GM21447 (cell line): ENCODE results near the gene KRT28.

Experiments
- ATAC-seq: cut with Tn5 transposase; IDR thresholded peaks from one replicate; pipeline ENCODE4 v1.9.1; 2021; ENCODE audit not compliant: unreplicated experiment

Gene KRT28, protein sequence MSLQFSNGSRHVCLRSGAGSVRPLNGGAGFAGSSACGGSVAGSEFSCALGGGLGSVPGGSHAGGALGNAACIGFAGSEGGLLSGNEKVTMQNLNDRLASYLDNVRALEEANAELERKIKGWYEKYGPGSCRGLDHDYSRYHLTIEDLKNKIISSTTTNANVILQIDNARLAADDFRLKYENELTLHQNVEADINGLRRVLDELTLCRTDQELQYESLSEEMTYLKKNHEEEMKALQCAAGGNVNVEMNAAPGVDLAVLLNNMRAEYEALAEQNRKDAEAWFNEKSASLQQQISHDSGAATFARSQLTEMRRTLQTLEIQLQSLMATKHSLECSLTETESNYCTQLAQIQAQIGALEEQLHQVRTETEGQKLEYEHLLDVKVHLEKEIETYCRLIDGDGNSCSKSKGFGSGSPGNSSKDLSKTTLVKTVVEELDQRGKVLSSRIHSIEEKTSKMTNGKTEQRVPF

DNA sequence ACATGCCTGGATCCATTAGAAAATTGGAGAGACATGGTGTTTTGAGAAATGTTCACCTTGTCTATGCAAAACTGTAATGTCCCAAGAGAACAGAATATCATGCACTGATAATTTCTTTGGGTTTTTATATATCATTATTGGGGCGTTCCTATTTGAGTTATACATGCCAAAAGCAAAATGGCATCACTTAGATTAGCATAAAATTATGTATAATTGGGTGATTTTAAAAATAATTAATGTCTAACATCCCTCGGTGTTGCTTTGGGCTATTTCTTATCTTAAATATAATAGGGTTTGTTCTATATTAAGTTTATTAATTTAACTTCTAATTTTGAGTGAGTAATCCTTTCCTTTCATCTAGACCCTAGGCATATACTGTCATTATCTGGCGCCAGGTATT, at the start of gene KRT28:
KRT28 (minus strand) TSS at position 101 of the 400 bp plus-strand sequence; CDS start at position 35, 66 bp downstream.
- no peak for ATAC-seq

DNA sequence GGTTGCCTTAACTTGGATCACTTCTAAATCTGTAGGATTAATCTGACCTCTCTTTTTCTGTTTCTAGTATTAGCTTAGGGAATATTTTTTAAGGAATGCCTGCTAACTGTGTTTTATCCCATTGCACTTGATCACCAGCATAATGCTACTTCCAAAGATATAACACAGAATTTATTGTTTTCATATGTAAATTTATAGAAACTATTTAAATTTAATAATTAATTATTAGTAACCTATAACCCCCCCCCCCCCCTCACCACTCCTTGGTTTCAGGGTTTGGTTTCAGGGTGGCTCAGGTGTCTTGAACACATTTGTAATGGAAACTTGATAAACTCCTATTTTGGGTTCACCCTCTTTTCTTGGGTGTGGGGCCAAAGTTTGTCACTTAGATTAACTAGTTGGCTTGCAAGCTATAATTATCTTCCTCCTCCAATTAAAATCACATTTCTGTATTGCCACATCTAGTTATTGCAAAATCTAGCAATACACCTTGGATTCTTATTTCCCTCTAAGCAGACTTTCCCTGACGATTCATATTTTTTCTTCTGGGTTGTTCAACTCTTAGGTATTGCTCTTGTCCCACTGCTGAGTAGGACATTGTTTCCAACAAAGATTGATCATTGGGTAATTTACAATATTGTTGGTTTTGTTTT, 49.0 kb upstream of the KRT28 start:
- ATAC-seq = no peak

DNA sequence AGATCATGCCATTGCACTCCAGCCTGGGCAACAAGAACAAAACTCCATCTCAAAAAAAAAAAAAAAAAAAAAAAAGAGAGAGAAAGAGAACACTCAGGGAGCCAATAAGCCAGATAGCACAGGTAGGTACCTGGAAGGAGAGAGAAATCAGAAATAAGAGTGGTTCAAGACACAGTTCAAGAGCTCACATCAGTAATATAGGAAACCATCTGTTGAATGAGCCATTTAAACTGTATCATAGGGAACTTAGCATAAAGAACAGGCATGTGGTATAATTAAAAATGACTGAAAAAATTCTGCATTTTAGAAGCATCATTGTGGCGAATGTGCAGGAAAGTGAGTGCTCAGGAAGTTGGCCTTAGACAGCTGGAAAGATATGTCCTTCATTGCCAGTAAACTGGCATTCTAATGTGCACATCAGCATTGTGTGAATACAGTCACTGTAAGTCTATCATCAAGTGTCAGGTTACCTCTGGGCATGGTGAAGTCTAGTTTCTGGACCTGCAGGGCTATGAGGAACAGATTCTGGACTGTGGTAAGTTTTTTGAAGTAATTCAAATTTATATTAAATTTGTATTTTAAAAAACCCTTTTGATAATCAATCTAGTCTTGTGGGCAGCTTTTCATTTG, 46.9 kb upstream of the KRT28 start:
- no peak for ATAC-seq

DNA sequence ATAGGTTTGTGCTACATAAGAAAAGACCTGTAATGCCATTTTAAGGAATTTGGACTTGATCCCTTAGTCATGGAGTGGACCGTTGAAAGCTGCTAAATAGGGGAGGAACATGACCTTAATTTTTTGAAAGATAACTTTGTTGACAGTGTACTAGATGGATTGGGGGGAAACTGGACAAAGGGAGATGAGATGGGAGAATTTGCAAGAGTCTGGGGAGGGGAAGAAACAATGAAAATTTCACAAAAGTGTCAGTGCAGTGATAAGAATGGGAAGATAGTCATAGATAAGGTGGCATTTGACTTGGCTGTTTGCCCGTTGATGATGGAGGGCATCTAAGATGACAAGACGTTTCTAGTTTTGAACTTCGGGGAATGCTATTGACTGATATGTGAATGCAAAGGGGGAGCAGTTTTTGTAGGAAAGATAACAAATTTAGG, 44.9 kb upstream of the KRT28 start:
- no peak for ATAC-seq

DNA sequence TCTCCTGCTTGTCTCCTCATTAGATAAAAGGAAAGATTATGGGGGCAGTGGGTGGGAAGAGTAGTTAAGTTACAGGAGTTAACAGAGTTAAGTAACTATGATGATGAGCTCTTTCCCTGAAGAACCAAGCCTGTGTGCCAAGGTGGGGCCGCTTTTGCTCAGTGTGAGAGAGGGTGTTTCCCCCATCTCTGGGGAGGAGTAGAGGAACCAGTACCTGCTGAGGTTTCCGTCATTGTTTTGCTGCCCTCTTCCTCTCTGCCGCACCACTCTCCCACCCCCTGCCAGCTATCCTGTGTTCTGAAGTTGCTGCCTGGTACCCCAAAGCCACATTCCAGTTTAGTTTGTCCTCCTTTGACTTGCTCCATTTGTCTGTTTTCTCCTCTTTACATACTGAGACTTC, 43.5 kb upstream of the KRT28 start:
- ATAC-seq = no peak

DNA sequence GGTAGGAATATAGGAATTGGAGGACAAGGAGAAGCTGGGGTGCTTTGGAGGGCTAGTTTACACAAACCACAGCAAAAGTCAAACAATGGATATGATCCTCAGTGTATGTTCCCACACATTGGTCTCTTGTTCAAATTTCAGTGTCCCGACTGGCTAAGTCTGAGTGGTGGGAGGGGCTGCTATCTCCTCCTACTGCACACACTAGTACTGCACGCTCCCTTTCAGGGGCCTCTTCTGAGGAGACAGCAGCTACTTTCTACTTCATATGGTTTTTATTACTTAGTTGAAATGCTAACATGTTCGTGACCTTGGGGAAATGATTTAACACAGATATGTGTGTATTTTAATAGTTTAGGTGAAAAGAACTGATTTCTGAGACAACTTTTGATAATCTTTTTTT, 41.5 kb upstream of the KRT28 start:
- no peak for ATAC-seq

DNA sequence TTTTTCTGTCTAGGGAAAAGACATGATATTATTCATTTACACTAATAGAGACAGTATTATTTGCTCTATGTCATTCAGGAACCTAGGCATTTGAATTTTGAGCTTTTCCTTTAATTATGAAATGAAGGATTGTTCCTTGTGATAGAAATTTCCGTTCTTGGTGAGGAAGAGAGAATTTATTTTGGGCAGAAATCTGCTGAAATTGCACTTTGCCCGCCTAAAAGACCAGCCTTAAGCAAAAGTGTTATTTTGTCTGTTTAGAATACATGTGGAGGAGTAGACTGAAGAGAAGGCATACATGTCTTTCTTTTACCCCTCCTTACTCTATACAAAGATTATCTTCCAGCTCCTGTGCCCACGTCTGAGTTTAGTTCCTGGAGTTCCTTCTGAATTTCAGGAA, 39.4 kb upstream of the KRT28 start:
- no peak for ATAC-seq

DNA sequence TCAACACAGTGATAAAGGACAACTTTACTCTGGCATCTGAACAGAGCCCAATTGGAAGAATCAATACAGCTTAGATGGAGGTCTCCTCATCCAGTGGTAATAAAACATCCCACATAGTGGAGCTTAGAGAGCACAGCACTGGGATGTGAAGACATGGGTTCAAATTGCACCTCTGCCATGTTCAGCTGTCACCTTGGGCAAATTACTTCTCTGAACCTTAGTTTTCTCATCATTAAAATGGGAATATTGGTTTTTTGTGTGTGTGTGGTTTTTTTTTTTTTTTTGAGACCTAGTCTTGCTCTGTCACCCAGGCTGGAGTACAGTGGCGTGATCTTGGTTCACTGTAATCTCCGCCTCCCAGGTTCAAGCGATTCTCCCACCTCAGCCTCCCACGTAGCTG, 36.3 kb upstream of the KRT28 start:
- ATAC-seq = no peak

DNA sequence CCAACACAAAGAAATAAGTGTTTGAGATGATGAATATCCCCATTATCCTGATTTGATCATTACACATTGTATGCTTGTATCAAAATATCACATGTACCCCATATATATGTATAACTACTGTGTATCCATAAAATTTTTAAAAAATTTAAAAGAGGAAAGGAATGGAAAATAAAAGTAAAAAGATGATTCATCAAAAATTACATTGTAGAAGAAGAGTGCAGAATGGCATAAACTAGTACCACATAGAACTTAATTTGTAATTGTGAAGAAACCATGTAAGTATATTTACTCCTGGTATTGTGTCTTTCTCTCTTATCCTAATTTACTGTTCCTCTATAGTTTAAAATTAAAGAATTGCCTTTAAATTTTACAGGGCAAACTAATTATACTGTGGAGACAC, 34.1 kb upstream of the KRT28 start:
- no peak for ATAC-seq

DNA sequence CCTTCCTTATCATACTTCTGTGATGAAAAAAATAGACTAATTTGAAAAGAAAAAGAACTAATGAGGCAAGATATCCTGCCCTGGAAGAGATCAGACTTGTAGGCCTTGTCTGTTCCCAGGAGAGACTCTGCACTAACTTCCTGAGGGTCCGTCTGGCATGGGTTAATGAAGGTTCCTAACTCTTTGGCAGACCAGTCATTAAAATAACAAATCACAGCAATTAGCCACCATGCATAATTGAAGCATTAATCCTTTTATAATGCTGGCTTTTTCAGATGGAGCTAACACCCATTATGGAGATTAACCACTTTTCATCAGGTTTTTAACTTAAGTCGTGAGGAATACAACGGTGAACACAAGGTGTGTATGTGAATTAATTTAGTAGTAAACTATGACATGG, 33.1 kb upstream of the KRT28 start:
- no peak for ATAC-seq

DNA sequence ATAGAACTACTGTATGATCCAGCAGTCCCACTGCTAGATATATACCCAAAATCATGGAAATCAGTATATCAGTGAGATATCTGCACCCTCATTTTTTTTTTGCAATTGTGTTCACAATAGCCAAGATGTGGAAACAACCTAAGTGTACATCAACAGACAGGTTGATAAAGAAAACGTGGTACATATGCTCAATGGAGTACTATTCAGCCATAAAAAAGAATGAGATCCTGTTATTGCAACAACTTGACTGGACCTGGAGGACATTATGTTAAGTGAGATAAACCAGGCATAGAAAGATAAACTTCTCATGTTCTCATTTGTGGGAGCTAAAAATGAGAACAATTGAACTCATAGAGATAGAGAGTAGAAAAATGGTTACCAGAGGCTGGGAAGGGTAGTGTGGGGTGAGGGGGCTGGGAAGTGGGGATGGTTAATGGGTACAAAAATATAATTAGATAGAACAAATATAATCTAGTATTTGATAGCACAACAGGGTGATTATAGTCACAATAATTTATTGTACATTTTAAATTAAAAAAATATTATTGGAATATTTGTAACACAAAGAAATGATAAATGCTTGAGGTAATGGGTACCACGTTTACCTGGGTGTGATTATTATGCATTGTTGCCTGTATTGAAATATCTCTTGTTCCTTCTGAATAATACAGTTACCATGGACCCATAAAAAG, 30.5 kb upstream of the KRT28 start:
- ATAC-seq = no peak

DNA sequence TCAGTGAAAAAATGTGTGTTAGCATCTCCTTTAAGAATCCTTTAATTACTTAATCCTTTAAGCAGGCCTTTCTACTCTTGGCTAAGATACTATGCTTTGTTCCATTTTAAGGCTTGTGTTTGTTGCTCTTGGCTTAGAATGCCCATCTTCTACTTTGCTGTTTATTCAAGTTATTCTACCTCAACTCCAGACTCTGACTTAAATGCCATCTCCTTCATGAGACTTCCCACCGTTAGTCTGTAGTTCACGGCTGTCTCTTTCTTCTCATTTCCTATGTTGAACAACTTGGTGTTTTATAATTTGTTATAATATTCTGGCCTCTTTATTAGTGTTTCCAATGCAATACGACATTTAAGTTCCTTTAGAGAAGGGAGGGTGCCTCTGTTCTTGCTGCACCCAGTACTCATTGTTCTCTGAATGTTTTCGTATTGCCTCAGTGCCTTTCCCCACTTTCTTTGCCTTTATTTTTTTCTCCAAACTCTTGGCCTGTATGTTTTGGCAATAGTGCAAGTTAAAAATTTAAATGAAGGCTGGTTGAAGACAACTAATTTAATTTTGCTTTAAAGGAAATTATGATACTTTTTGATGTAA, 28.8 kb upstream of the KRT28 start:
- ATAC-seq = no peak

DNA sequence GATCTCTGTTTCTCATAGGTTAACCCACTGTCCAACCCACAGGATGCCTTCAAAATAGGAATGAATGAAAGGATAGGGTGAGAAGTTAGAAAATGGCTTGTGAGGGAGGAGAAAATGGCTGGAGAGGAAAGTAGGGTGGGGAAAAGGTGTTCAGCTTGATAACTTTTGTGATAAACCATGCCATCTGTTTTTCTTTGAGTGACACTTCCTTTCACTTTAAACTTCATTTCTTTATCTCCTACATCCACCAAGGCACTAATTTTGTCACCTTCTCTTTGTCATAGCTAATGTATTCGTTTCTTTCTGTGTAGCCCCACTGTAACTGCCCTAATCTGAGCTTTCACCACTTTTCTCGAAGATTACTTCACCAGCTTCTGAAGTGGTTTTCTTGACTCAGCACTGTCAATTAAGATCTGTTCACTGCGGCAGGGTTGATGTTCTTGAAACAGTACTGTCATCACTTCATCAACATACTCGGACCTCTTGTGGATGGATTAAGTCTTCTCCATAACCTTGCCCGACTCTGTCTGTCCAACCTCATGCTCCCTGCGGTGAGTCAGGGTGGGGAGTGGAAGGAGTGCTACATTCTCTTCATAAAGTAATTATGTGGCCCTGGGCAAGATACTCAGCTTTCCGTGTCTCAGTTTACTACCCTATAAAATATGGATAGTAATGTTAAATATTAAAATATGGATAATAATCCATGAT, 28.1 kb upstream of the KRT28 start:
- ATAC-seq = no peak

DNA sequence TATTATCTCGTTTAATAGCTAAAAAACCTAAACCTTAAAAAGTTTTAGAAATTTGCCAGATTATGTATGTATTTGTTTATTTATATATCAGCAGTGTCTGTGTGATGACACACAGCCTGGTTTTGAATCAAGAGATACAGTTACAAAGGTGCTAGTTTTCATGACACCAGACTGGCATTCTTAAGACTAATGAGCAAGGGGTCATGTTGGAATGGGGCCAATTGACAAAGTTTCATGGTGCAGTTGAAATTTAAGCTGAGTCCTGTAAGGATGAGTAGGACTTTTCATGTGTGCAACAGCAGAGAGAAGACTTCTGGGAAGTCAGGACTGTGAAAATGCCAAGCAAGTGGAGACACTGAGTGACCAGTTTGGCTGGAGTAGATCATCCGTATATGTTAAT, 25.8 kb upstream of the KRT28 start:
- no peak for ATAC-seq

DNA sequence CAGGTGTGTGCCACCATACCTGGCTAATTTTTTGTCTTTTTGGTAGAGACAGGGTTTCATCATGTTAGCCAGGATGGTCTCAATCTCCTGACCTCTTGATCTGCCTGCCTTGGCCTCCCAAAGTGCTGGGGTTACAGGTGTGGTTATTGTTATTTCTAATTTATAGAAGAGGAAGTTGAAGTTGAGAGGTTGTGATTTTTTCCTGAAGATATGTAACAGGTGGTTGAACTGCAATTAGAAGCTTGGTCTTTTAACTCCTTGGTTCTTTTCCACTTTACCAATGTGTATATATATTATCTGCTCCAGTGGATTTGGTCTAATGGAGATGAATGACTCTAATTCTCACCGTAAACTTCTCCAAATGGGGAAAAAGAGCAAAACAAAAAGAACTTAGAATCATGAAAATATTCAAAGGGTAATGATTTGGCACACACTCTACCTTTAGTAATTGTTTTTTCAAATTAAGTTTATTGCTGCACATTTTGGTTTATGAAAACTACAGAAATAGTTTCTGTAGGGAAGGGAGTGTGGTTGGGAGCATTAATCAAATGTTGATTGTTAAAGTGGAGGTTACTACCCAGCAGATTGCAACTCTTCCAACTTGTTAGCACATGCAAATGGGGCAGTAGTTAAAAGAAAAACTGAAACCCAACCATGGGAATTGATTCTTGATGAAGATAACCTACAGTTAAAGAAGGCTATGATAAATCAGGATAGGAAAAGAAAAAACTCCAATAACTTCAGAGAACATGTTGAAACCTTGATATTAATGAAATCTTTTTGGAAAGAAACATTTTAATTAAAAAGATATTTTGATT, 24.5 kb upstream of the KRT28 start:
- no peak for ATAC-seq

DNA sequence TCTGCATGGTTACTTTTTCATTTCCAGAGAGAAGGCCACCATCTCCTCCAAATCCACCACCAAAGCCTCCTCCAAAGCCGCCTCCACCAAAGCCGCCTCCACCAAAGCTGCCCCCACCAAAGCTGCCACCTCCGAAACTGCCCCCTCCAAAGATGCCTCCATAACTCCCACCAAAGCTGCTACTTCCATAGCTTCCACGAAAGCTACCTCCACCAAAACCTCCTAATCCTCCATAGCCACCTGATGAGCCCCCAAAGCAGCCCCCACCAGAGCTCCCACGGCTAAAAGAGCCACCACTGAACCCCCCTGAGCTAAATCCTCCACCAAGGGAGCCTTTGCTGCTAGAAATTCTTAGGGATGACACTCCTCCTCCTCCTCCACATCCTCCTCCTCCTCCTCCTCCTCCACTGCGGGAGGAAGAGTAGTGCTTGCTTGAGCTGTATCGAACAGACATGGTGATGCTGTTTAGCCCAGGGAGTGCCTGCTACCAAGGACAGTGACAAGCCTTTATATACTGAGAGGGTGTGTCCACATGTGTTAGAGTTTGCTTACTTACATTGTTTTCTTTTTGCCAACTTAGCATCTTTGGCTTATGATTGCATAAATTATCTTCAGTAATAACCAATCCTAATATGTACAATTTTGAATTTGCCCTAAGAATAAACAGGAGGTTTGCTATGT, 22.5 kb upstream of the KRT28 start, which contains the start of gene KRT10:
KRT10 (minus strand) TSS at position 483 of the 681 bp plus-strand sequence; CDS start at position 454, 29 bp downstream.
- no peak for ATAC-seq

DNA sequence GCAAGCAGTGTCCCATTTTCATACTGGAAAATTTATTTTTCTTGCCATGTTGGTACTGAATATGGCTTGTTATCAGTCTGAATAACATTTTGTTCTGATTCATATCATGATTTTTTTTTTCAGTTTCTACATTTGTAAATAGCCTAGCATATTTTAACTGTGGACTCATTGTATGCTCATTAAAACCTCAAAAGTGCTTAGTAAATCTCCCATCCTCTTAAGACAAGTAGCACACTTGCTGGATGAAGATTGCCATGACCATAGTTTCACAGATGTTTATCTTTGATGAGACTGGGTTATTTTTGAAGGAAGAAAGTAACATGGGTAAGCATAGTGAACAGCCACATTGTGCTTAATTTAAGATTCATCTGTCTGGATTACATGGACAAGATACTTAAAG, 21.8 kb upstream of the KRT28 start:
- ATAC-seq = no peak

DNA sequence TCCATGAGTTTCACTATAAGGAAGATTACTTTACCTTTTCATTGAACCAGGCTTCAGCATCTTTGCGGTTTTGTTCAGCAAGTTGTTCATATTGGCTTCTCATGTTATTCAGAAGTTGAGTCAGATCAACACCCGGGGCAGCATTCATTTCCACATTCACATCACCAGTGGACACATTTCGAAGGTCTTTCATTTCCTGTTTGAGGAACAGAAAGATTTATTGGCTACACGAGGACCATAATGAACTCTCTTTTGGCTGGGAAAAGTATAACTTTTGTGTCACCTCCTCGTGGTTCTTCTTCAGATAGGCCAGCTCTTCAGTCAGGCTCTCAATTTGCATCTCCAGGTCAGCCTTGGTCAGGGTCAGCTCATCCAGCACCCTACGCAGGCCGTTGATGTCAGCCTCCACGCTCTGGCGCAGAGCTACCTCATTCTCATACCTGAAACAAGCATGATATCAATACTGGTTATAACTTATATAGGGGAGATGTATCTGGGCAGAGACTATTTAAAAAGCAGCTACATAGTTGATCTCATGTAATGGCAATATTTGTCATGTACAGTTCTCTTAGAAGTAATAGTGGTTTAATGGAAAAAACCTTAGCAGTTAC, 20.6 kb upstream of the KRT28 start:
- no peak for ATAC-seq
